OCI-LY1 (cell line): Measurements from ENCODE around the gene GALNT2.

Source experiments
- CTCF ChIP-seq: fragments of 200-600 bp; sonication (generic), shearing (Covaris generic); IDR thresholded peaks from 2 replicates; pipeline ENCODE4 v1.5.1; 2017; ENCODE audit warnings: mild to moderate bottlenecking, antibody characterized with exemption, low read length, moderate library complexity, mixed read lengths
- EZH2 ChIP-seq: fragments of 200-600 bp; sonication (generic), shearing (Covaris generic); IDR thresholded peaks from 2 replicates; pipeline ENCODE4 v1.8.0; 2017; ENCODE audit warnings: borderline replicate concordance, mixed run types, mild to moderate bottlenecking, antibody characterized with exemption, low read length, moderate library complexity, mixed read lengths

DNA sequence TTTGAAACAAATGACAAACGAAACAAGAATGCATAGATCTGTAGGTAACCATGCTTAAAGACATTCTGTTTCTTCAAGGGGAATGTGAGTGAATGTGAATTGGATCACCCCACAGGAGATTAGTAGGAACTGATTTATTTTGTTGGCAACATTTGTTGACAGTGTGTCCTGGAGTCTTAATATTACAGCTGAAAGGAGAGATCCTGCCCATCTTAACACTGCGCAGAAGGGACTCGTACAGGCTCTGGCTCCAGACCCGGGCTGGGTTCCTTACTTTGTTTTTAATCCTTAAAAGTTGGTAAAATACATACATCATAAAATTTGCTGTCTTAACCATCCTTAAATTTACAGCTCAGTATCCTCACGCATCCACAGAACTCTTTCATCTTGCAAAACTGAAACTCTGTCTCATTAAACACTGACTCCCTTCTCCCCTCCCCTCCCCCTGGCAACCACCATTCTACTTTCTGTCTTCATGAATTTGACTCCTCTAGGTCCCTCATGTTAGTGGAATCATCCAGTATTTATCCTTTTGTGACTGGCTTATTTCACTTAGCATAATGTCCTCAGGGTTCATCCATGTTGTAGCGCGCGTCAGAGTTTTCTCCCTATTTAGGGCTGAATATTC, 74.1 kb downstream of the GALNT2 start:
- no peak for TF ChIP-seq EZH2
- TF ChIP-seq CTCF: no peak
